Mucosa of descending colon (tissue), 3 donors: ENCODE data around the gene PKD2. TPM values are rescaled to one million over a fixed set of nuclear protein-coding genes. Genes with fewer than 3 reads are reported as not detected.
"Not testable (repeated sequence)": the region's sequence is repeated elsewhere in the genome, so short reads cannot be mapped to it uniquely, and the experiment has no call there.

Experiments
- ATAC-seq: fragments of 200-7000 bp; cut with Tn5 transposase; one replicate; pipeline ENCODE4 v1.9.1; 2020; ENCODE audit warnings: mild to moderate bottlenecking, moderate library complexity
- DNase-seq, 3 donors: peaks; one replicate each; pipeline ENCODE4 v3.0.0-alpha.2; 2020
- H3K36me3 ChIP-seq: fragments of 200-600 bp; one replicate; pipeline ENCODE4 v1.8.0; 2021; ENCODE audit warnings: low read depth, mild to moderate bottlenecking
- H3K4me1 ChIP-seq: fragments of 200-600 bp; one replicate; pipeline ENCODE4 v1.8.0; 2021; ENCODE audit warnings: low read depth, mild to moderate bottlenecking
- H3K4me3 ChIP-seq: fragments of 200-600 bp; one replicate; pipeline ENCODE4 v1.8.0; 2021; ENCODE audit warnings: mild to moderate bottlenecking
- H3K9me3 ChIP-seq: fragments of 200-600 bp; one replicate; pipeline ENCODE4 v1.8.0; 2021; ENCODE audit warnings: mild to moderate bottlenecking
- intact Hi-C, 2 donors: fragments of 100-400 bp; cut with DNase I in 1 of 2; cut with micrococcal nuclease in 1 of 2; formaldehyde crosslinking; loops; one replicate each; pipeline versions ENCODE4 v1.11.0 to v1.11.1; 2022; cut with DNase I, micrococcal nuclease
- total RNA-seq, 3 donors: library from RNA; stranded (reverse); fragmentation: NEBNext Ultra II Directional in 2 of 3; extraction: Animal tissue kit (Norgen Biotek cat#: 25700) in 2 of 3; gene quantifications; one replicate each; pipeline versions ENCODE4 v1.2.1 to v1.2.4, GENCODE V29; 2021 to 2023
- TF ChIP-seq, protein P1 (sequence below): fragments of 200-600 bp; IDR thresholded peaks from one replicate; pipeline ENCODE4 v1.8.0; 2022; ENCODE audit warnings: antibody characterized with exemption, mild to moderate bottlenecking
- donor health status: DM: no; HTN: no; CAD: no; lungs with moderate emphysema.
- donor health status: DM: no; HTN: no; CAD: no.
- donor health status: DM: no; HTN: yes; CAD: no.

The PKD2 gene
- total RNA-seq, 3 donors from 2014 or later: 7.0 to 53.3 (median 7.4) TPM

GRCh38 chr4:87986508-87986907 is 20.9 kb upstream of the PKD2 start:
- Histone ChIP-seq H3K36me3 (no peaks in the 10 kb centered on the region), H3K4me1 (no peaks in the 10 kb centered on the region), H3K4me3 (no peak overlapping the region), H3K9me3 (no peaks in the 10 kb centered on the region)
- TF ChIP-seq, protein P1, sequence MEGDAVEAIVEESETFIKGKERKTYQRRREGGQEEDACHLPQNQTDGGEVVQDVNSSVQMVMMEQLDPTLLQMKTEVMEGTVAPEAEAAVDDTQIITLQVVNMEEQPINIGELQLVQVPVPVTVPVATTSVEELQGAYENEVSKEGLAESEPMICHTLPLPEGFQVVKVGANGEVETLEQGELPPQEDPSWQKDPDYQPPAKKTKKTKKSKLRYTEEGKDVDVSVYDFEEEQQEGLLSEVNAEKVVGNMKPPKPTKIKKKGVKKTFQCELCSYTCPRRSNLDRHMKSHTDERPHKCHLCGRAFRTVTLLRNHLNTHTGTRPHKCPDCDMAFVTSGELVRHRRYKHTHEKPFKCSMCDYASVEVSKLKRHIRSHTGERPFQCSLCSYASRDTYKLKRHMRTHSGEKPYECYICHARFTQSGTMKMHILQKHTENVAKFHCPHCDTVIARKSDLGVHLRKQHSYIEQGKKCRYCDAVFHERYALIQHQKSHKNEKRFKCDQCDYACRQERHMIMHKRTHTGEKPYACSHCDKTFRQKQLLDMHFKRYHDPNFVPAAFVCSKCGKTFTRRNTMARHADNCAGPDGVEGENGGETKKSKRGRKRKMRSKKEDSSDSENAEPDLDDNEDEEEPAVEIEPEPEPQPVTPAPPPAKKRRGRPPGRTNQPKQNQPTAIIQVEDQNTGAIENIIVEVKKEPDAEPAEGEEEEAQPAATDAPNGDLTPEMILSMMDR: no peak
- ATAC-seq (no peak), DNase-seq (no peak)
- intact Hi-C loops: no loop called here

GRCh38 chr4:87989765-87990164 is 17.7 kb upstream of the PKD2 start:
- no peaks in the 10 kb centered on the region for H3K36me3 ChIP-seq
- H3K4me1 ChIP-seq: no peaks in the 10 kb centered on the region
- TF ChIP-seq, protein P1: no peak
- H3K4me3 ChIP-seq: no peak overlapping the region
- no peak for ATAC-seq
- DNase-seq: no peak
- no peaks in the 10 kb centered on the region for H3K9me3 ChIP-seq
- intact Hi-C loops: no loop called here

- H3K9me3 ChIP-seq: no peaks in the 10 kb centered on the region
- H3K36me3 ChIP-seq: no peaks in the 10 kb centered on the region
- intact Hi-C loops: no loop called here
- H3K4me3 ChIP-seq: no peak overlapping the region
- ATAC-seq: no peak
- DNase-seq: no peak
- TF ChIP-seq, protein P1: no peak
- no peaks in the 10 kb centered on the region for H3K4me1 ChIP-seq
Observed at GRCh38 chr4:87995435-87995834, 12.0 kb upstream of the PKD2 start.

DNA sequence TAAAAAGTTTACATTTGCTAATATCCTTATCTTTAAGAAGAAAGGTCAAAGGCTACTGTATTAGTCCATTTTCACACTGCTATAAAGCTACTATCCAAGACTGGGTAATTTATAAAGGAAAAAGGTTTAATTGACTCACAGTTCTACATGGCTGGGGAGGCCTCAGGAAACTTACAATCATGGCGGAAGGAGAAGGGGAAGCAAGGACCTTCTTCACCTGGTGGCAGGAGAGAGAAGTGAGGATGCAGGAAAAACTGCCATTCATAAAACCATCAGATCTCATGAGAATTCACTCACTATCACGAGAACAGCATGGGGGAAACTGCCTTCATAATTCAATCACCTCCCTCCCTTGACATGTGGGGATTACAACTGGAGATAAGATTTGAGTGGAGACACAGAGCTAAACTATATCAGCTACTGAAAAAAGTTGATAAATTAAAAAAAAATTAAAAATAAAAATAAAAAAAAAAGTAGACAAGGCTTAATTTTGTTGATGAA is 8.2 kb upstream of the PKD2 start:
- H3K36me3 ChIP-seq, ATAC-seq, intact Hi-C loops, H3K4me3 ChIP-seq, H3K9me3 ChIP-seq, DNase-seq, H3K4me1 ChIP-seq: not testable (repeated sequence)

GRCh38 chr4:88001871-88002270 is 5.6 kb upstream of the PKD2 start:
- no peak overlapping the region for H3K4me3 ChIP-seq
- DNase-seq (no peak), ATAC-seq (no peak)
- TF ChIP-seq, protein P1: no peak
- intact Hi-C loops: no loop called here
- no peaks in the 10 kb centered on the region for H3K36me3 ChIP-seq
- no peaks in the 10 kb centered on the region for H3K4me1 ChIP-seq
- H3K9me3 ChIP-seq: no peaks in the 10 kb centered on the region

- Histone ChIP-seq H3K9me3 (no peaks in the 10 kb centered on the region), H3K4me3 (no peak overlapping the region), H3K36me3 (no peaks in the 10 kb centered on the region), H3K4me1 (no peaks in the 10 kb centered on the region)
- DNase-seq (no peak), ATAC-seq (no peak)
- TF ChIP-seq, protein P1: no peak
- intact Hi-C loops: no loop called here
Observed at GRCh38 chr4:88002786-88003185, 4.6 kb upstream of the PKD2 start.
